Right hindlimb (tissue), 1 donor: ENCODE measurements around the gene PCDHB11.
"Not testable (repeated sequence)": the region's sequence is repeated elsewhere in the genome, so short reads cannot be mapped to it uniquely, and the experiment has no call there.

Experiments
- DNase-seq: peaks from one replicate; pipeline ENCODE4 v3.0.0-alpha.2; 2018

PCDHB11 gene

DNA sequence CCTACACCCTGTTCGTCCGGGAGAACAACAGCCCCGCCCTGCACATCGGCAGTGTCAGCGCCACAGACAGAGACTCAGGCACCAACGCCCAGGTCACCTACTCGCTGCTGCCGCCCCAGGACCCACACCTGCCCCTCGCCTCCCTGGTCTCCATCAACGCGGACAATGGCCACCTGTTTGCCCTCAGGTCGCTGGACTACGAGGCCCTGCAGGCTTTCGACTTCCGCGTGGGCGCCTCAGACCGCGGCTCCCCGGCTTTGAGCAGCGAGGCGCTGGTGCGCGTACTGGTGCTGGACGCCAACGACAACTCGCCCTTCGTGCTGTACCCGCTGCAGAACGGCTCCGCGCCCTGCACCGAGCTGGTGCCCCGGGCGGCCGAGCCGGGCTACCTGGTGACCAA lies 10.7 kb upstream of the PCDHB11 start:
- DNase-seq, result not testable (repeated sequence)

DNA sequence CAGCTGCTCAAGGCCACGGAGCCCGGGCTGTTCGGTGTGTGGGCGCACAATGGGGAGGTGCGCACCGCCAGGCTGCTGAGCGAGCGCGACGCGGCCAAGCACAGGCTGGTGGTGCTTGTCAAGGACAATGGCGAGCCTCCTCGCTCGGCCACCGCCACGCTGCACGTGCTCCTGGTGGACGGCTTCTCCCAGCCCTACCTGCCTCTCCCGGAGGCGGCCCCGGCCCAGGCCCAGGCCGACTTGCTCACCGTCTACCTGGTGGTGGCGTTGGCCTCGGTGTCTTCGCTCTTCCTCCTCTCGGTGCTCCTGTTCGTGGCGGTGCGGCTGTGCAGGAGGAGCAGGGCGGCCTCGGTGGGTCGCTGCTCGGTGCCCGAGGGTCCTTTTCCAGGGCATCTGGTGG lies 10.3 kb upstream of the PCDHB11 start:
- not testable (repeated sequence) for DNase-seq

DNA sequence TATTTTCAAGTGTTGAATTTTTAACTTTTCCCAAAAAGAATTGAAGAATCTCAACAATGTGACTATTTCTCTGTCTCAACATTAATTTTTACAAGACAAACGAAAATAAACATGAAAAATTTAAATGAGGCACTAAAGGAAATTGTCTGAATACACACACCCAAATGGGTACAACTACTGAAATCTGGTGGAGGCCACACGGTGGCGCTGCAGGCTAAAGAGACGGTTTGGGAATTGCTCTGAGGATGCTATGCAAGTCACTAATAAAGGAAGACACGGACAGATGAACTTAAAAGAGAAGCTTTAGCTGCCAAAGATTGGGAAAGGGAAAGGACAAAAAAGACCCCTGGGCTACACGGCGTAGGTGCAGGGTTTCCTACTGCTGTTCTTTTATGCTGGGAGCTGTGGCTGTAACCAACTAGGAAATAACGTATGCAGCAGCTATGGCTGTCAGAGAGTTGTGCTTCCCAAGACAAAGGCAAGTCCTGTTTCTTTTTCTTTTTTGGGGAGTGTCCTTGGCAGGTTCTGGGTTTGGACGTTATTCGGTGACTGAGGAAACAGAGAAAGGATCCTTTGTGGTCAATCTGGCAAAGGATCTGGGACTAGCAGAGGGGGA lies 7.2 kb upstream of the PCDHB11 start, which contains the start of gene PCDHB10:
Gene PCDHB10 (plus strand): TSS at position 244 of the 616 bp plus-strand sequence. CDS start 200 bp downstream, at position 444.
- DNase-seq, result no peak

DNA sequence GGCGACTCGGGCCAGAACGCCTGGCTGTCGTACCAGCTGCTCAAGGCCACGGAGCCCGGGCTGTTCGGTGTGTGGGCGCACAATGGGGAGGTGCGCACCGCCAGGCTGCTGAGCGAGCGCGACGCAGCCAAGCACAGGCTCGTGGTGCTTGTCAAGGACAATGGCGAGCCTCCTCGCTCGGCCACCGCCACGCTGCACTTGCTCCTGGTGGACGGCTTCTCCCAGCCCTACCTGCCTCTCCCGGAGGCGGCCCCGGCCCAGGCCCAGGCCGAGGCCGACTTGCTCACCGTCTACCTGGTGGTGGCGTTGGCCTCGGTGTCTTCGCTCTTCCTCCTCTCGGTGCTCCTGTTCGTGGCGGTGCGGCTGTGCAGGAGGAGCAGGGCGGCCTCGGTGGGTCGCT lies 5.1 kb upstream of the PCDHB11 start:
- DNase-seq, result not testable (repeated sequence)

DNA sequence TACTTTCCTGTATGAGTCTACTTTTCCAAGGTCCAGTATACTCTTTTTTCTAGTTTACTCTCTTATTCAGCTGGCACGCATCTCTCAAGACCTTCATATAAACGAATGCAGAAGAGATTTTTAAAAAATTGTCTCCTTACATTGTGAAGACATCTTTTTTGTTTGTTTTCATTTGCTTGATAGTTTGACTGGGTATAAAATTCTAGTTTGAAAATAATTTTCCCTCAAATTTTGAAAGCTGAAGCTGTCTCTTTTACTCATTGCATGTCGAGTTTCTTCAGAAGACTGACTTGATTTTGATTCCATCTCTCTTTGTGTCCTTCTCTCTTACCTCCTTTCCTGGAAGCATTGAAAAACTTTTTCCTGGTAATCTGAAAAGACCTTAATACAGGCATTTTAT lies 3.1 kb upstream of the PCDHB11 start:
- no peak for DNase-seq

DNA sequence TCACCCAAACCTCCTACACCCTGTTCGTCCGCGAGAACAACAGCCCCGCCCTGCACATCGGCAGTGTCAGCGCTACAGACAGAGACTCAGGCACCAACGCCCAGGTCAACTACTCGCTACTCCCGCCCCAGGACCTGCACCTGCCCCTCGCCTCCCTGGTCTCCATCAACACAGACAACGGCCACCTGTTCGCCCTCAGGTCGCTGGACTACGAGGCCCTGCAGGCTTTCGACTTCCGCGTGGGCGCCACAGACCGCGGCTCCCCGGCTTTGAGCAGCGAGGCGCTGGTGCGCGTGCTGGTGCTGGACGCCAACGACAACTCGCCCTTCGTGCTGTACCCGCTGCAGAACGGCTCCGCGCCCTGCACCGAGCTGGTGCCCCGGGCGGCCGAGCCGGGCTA lies 1.7 kb downstream of the PCDHB11 start:
- DNase-seq, result not testable (repeated sequence)

DNA sequence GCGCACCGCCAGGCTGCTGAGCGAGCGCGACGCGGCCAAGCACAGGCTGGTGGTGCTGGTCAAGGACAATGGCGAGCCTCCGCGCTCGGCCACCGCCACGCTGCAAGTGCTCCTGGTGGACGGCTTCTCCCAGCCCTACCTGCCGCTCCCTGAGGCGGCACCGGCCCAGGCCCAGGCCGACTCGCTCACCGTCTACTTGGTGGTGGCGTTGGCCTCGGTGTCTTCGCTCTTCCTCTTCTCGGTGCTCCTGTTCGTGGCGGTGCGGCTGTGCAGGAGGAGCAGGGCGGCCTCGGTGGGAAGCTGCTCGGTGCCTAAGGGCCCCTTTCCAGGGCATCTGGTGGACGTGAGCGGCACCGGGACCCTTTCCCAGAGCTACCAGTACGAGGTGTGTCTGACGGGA lies 2.2 kb downstream of the PCDHB11 start:
- not testable (repeated sequence) for DNase-seq

DNA sequence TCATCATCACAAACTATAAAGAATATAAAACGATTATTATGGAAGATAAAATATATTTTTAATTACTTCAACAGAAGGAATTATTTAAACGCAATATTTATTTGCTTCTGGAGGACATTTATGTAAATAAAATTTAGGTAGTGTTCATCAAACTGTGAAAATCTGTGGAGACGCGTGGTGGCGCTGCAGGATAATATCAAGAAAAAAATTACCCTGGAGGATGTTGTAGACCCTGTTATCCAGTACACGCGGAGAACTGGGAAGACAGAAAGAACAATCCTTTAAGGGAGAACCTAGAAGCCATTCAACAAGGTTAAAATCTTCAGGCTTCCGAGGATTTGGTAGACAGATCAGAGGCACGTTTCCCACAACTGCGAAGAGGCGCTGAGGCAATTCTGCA lies 9.1 kb downstream of the PCDHB11 start, which contains the start of gene PCDHB12:
Gene PCDHB12 (plus strand): TSS at position 242 of the 400 bp plus-strand sequence. CDS start 189 bp downstream, outside the sequence.
- no peak for DNase-seq

DNA sequence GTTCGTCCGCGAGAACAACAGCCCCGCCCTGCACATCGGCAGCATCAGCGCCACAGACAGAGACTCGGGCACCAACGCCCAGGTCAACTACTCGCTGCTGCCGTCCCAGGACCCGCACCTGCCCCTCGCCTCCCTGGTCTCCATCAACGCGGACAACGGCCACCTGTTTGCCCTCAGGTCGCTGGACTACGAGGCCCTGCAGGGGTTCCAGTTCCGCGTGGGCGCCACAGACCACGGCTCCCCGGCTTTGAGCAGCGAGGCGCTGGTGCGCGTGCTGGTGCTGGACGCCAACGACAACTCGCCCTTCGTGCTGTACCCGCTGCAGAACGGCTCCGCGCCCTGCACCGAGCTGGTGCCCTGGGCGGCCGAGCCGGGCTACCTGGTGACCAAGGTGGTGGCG lies 10.9 kb downstream of the PCDHB11 start:
- DNase-seq, result not testable (repeated sequence)

DNA sequence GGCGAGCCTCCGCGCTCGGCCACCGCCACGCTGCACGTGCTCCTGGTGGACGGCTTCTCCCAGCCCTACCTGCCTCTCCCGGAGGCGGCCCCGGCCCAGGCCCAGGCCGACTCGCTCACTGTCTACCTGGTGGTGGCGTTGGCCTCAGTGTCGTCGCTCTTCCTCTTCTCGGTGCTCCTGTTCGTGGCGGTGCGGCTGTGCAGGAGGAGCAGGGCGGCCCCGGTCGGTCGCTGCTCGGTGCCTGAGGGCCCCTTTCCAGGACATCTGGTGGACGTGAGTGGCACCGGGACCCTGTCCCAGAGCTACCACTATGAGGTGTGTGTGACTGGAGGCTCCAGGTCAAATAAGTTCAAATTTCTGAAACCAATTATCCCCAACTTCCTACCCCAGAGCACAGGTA lies 11.4 kb downstream of the PCDHB11 start:
- not testable (repeated sequence) for DNase-seq

DNA sequence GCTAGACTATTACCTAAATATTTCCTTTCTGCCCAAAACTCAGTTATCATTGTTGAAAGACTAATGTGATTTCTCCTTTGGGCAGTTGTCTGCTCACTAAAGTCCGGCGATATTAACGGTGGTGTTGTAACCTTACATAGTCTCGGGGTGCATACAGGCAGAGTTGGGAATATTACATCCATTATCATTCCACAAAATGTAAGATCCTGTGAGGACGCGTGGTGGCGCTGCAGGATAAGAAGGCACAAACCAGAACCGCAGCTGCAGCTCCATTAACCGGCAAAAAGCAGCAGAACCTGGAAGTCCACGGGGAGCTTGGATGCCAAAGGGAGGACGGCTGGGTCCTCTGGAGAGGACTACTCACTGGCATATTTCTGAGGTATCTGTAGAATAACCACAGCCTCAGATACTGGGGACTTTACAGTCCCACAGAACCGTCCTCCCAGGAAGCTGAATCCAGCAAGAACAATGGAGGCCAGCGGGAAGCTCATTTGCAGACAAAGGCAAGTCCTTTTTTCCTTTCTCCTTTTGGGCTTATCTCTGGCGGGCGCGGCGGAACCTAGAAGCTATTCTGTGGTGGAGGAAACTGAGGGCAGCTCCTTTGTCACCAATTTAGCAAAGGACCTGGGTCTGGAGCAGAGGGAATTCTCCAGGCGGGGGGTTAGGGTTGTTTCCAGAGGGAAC lies 14.4 kb downstream of the PCDHB11 start, which contains the start of gene PCDHB13:
Gene PCDHB13 (plus strand): TSS at position 264 of the 684 bp plus-strand sequence. CDS start 205 bp downstream, at position 469.
- DNase-seq, result peak; percentile 35

DNA sequence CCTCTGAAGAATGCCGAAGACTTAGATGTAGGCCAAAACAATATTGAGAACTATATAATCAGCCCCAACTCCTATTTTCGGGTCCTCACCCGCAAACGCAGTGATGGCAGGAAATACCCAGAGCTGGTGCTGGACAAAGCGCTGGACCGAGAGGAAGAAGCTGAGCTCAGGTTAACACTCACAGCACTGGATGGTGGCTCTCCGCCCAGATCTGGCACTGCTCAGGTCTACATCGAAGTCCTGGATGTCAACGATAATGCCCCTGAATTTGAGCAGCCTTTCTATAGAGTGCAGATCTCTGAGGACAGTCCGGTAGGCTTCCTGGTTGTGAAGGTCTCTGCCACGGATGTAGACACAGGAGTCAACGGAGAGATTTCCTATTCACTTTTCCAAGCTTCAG lies 15.2 kb downstream of the PCDHB11 start:
- DNase-seq, result not testable (repeated sequence)

DNA sequence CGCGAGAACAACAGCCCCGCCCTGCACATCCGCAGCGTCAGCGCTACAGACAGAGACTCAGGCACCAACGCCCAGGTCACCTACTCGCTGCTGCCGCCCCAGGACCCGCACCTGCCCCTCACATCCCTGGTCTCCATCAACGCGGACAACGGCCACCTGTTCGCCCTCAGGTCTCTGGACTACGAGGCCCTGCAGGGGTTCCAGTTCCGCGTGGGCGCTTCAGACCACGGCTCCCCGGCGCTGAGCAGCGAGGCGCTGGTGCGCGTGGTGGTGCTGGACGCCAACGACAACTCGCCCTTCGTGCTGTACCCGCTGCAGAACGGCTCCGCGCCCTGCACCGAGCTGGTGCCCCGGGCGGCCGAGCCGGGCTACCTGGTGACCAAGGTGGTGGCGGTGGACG lies 16.1 kb downstream of the PCDHB11 start:
- not testable (repeated sequence) for DNase-seq

DNA sequence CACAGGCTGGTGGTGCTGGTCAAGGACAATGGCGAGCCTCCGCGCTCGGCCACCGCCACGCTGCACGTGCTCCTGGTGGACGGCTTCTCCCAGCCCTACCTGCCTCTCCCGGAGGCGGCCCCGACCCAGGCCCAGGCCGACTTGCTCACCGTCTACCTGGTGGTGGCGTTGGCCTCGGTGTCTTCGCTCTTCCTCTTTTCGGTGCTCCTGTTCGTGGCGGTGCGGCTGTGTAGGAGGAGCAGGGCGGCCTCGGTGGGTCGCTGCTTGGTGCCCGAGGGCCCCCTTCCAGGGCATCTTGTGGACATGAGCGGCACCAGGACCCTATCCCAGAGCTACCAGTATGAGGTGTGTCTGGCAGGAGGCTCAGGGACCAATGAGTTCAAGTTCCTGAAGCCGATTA lies 16.6 kb downstream of the PCDHB11 start:
- DNase-seq, result not testable (repeated sequence)

DNA sequence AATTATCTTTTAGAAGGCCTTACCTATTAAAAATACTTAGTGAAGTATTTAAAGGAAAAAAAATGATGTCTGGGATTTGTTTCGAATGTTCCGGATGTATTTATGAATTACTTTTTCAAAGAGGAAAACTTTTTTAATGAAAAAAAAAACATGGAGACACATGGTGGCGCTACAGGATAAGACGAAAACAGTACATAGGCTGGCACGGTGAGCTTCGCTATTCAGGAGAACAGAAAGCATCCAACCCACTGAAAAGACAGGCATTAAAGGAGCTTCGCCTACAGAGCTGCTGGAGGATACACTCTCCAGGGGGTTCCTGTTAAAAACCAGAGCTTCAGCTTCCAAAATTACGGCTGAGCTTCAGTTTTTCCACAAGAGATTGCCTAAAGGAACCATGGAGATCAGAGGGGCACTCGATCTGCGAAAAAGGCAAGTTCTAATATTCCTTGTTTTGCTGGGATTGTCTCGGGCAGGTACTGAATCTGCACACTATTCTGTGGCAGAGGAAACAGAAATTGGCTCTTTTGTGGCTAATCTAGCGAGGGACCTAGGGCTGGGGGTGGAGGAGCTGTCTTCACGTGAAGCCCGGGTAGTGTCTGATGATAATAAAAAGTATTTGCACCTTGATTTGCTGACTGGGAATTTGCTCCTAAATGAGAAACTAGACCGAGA lies 23.8 kb downstream of the PCDHB11 start, which contains the start of gene PCDHB14:
Gene PCDHB14 (plus strand): TSS at position 232 of the 672 bp plus-strand sequence. CDS start 163 bp downstream, at position 395.
- no peak for DNase-seq

DNA sequence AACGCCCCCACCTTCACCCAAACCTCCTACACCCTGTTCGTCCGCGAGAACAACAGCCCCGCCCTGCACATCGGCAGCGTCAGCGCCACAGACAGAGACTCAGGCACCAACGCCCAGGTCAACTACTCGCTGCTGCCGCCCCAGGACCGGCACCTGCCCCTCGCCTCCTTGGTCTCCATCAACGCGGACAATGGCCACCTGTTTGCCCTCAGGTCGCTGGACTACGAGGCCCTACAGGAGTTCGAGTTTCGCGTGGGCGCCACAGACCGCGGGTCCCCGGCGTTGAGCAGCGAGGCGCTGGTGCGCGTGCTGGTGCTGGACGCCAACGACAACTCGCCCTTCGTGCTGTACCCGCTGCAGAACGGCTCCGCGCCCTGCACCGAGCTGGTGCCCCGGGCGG lies 25.4 kb downstream of the PCDHB11 start:
- not testable (repeated sequence) for DNase-seq

DNA sequence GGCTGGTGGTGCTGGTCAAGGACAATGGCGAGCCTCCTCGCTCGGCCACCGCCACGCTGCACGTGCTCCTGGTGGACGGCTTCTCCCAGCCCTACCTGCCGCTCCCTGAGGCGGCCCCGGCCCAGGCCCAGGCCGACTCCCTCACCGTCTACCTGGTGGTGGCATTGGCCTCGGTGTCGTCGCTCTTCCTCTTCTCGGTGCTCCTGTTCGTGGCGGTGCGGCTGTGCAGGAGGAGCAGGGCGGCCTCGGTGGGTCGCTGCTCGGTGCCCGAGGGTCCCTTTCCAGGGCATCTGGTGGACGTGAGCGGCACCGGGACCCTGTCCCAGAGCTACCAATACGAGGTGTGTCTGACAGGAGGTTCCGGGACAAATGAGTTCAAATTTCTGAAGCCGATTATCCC lies 26.0 kb downstream of the PCDHB11 start:
- DNase-seq, result not testable (repeated sequence)

DNA sequence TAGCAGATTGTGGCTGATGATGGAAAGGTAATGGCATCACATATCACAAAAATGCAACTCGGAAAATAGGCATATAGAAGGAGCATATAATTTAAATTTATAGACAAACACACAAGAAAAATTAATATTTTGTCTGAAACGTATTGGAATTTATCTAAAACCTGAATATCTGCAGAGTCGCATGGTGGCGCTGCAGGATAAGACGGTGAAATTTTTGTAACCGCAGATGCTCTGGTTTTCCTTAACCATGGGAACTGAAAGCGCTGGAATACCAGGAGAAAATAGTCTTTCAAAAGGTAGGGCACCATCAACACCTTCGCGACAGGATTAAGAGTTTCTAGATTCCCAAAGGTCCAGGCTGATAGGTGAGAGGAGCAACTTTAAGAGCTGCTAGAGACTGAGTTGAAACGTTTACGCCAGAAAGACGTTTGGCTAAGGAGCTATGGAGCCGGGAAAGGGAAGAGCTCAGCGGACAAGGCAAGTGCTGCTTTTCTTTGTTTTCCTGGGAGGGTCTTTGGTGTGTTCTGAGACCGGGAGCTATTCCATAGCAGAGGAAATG lies 34.8 kb downstream of the PCDHB11 start:
- no peak for DNase-seq

DNA sequence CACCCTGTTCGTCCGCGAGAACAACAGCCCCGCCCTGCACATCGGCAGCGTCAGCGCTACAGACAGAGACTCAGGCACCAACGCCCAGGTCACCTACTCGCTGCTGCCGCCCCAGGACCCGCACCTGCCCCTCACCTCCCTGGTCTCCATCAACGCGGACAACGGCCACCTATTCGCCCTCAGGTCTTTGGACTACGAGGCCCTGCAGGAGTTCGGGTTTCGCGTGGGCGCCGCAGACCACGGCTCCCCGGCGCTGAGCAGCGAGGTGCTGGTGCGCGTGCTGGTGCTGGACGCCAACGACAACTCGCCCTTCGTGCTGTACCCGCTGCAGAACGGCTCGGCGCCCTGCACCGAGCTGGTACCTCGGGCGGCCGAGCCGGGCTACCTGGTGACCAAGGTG lies 36.5 kb downstream of the PCDHB11 start:
- DNase-seq, result not testable (repeated sequence)

DNA sequence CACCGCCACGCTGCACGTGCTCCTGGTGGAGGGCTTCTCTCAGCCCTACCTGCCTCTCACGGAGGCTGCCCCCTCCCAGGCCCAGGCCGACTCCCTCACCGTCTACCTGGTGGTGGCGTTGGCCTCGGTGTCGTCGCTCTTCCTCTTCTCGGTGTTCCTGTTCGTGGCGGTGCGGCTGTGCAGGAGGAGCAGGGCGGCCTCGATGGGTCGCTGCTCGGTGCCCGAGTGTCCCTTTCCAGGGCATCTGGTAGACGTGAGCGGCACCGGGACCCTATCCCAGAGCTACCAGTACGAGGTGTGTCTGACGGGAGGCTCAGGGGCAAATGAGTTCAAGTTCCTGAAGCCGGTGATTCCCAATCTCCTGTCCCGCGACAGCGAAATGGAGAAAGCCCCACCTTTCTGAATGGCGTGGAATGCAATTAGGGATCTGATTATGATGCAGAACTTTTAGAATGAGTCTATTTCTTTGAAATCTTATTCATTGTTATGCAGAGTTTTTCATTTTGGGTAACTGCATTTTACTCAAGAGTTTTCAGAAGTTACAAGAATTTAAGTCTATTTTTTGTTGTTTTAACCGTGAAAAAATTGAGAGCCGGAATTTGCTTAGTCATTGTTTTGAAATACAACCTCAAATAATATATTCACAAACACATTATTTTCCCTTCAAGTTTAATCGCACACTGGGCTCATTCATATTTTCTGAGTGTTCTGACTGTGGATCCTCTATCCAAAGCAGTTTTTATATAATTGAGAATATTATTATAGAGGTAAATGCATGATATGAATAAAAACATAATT lies 37.3 kb downstream of the PCDHB11 start:
- DNase-seq, result no peak

DNA sequence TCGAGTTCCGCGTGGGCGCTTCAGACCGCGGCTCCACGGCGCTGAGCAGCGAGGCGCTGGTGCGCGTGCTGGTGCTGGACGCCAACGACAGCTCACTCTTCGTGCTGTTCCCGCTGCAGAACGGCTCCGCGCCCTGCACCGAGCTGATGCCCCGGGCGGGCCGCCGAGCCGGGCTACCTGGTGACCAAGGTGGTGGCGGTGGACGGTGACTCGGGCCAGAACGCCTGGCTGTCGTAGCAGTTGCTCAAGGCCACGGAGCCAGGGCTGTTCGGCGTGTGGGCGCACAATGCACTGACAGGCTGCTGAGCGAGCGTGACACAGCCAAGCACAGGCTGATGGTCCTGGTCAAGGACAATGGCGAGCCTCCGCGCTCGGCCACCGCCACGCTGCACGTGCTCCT lies 42.1 kb downstream of the PCDHB11 start:
- DNase-seq, result no peak

DNA sequence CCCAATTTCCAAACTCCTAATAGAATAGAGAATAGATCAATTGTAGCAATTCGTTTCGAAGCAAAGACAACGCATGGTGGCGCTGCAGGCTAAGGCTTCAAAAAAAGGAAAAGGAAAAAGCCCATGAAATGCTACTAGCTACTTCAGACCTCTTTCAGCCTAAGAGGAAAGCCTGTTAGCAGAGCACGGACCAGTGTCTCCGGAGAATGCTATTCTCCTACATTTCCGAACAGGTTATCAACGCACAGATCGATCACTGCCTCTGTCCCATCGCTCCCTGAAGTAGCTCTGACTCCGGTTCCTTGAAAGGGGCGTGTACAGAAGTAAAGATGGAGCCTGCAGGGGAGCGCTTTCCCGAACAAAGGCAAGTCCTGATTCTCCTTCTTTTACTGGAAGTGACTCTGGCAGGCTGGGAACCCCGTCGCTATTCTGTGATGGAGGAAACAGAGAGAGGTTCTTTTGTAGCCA lies 45.9 kb downstream of the PCDHB11 start, which contains the start of gene PCDHB15:
Gene PCDHB15 (plus strand): TSS at position 146 of the 468 bp plus-strand sequence. CDS start 184 bp downstream, at position 330.
- no peak for DNase-seq
